GM21515 (cell line): ENCODE data around the gene LRRC3.

Experiments used
- ATAC-seq: cut with Tn5 transposase; IDR thresholded peaks from one replicate; pipeline ENCODE4 v1.9.1; 2021; ENCODE audit not compliant: unreplicated experiment

The LRRC3 gene

DNA sequence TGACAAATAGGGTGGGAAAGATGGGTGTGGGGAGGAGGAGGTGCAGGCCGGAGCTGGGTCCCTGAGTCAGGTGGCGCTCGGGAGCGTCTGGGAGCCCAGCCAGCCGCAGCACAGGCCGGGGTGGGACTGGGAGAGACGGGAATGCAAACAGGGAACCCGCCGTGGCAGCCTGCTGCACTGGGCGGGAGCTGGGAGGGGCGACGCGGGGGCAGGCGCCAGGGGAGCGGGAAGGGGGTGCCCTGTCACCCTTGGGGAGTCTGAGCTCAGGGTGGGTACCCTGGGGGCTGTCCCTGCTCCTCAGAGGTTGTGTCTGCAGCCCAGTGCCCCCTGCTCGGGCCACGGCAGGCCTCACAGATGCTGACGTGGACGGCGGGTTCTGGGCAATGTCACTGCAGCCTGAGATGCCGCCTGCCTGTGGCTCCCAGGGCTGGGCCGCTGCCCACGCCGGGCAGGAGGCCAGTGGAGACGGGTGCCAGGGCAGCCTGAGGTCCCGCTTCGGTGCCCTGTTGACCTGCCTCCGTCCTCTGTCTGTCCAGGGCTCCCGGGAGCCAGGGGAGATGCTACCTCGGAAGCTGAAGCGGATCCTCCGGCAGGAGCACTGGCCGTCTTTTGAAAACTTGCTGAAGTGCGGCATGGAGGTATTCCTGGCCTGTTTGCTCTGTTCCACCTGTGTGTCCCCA is 16.6 kb upstream of the LRRC3 start:
- ATAC-seq: no peak

DNA sequence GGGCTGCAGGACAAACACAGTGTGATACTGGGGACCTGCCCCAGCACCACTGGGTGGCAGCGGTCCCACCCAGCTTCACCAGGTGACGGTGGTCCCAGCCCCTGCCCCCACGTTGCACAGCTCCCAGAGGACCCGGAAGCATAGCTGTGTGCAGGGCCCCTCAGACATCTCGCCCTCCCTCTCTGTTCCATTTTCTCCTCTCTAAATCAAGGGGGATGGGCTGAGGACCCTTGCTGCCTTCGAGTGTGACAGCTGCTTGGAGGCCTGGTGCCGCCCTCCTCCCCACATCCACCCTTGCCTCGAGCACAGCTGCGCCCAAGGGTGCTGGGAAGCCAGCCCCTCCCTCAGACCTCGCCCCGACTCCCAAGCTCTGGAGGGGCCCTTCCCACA is 16.1 kb upstream of the LRRC3 start:
- no peak for ATAC-seq

DNA sequence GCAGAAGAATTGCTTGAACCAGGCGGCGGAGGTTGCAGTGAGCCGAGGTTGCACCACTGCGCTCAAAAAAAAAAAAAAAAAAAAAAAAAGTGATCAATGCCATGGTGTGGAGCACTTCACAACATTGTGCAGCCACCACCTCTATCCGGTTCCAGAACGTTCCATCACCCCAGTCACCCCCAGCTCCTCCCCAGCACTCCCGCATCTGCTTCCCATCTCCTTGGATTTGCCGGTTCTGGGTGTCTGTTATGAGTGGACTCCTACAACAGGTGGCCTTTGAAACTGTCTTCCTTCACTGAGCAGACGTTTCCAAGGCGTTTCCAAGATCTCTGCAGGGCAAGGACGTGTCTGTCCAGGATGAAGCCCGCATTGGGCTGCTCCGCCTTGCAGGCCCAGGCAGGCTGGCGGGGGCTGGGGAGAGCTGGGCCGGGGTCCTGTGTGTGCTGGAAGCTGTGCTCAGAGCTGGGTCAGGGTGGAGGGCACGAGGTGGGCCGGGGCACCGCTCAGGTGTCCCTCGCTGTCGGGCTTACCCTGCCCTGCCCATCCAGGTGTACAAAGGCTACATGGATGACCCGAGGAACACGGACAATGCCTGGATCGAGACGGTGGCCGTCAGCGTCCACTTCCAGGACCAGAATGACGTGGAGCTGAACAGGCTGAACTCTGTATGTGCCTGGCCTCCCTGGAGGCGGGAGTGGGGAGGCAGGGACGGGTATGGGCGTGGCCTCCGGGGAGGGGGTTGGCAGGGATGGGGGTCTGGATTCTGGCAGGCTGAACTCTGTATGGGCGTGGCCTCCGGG is 14.9 kb upstream of the LRRC3 start:
- ATAC-seq: no peak

DNA sequence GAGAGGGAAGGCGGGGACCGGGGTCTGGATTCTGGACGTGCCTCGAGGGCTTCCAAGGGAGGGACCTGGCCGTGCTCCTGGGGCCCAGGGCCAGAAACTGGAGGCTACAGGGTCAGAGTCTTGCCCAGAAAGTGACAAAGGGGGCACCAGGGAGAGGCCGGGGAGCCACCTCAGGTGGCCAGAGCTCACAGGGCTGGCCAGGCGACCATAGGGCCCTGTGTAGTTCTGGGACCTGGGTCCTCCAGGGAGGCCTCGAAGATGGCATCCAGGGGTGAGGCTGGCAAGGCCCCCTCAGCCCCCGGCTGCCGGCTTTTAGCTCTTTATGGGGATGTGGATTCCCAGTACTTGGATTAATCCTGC is 14.3 kb upstream of the LRRC3 start:
- no peak for ATAC-seq

DNA sequence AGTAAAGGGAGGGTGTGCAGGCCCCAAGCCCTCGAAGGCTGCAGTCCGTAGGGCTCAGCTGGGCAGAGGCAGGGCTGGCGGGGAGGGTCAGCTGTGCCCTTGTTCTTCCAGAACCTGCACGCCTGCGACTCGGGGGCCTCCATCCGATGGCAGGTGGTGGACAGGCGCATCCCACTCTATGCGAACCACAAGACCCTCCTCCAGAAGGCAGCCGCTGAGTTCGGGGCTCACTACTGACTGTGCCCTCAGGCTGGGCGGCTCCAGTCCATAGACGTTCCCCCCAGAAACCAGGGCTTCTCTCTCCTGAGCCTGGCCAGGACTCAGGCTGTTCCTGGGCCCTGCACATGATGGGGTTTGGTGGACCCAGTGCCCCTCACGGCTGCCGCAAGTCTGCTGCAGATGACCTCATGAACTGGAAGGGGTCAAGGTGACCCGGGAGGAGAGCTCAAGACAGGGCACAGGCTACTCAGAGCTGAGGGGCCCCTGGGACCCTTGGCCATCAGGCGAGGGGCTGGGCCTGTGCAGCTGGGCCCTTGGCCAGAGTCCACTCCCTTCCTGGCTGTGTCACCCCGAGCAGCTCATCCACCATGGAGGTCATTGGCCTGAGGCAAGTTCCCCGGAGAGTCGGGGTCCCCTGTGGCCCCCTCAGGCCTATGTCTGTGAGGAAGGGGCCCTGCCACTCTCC is 13.6 kb upstream of the LRRC3 start:
- ATAC-seq: no peak

DNA sequence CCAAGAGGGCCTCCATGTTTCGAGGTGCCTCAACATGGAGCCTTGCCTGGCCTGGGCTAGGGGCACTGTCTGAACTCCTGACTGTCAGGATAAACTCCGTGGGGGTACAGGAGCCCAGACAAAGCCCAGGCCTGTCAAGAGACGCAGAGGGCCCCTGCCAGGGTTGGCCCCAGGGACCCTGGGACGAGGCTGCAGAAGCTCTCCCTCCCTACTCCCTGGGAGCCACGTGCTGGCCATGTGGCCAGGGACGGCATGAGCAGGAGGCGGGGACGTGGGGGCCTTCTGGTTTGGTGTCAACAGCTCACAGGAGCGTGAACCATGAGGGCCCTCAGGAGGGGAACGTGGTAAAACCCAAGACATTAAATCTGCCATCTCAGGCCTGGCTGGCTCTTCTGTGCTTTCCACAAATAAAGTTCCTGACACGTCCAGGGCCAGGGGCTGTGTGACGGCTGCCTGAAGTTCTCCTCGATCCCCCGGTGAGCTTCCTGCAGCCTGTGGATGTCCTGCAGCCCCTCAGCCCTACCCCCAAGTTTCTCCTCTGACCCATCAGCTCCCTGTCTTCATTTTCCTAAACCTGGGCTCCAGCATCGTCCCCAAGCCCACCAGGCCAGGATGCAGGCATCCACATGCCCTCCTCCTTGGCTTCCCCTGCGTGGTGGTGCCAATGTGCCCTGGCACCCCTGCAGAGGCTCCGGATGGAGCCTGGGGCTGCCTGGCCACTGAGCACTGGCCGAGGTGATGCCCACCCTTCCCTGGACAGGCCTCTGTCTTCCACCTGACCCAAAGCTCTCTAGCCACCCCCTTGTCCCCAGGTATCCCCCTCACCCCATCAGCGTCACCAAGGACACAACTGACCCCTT is 12.8 kb upstream of the LRRC3 start:
- no peak for ATAC-seq

DNA sequence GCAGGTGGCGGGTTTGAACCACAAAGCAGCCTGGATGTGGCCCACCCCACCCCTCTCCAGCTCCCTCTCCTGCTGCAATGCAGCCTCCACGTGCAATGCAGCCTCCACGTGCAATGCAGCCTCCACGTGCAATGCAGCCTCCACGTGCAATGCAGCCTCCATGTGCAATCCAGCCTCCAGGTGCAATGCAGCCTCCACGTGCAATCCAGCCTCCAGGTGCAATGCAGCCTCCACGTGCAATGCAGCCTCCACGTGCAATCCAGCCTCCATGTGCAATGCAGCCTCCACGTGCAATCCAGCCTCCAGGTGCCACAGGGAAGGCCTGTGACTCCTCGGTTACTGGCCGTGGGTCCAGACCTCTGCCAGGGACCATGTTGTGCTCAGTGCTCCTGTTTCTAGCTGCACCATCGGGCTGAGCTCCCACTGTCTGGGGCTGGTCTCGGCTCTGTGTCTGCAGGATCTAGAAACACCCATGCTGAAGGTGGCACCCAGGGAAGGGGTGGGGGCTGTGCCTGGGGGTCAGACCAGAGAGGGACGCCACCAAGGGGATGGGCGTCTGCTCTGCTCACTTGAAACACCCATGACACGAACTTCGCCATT is 11.9 kb upstream of the LRRC3 start:
- no peak for ATAC-seq

DNA sequence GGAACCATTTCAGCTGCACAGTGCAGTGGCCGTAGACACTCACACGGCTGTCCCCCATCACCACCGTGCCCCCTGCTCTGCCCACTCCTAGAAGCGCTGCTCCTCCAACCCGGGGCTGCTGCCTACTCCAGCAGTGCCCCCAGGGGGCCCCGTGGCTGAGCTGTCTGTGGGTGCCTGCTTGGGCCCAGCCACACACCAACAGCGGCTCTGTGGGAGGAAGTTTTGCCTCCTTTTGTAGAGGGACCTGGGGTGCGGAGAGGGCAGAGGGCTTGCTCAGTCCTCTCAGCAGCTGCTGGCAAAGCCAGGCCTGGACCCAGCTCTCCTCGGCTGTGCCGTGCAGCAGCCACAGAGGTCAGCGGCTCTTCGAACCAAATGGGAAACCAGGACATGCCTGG is 11.4 kb upstream of the LRRC3 start:
- ATAC-seq: no peak

DNA sequence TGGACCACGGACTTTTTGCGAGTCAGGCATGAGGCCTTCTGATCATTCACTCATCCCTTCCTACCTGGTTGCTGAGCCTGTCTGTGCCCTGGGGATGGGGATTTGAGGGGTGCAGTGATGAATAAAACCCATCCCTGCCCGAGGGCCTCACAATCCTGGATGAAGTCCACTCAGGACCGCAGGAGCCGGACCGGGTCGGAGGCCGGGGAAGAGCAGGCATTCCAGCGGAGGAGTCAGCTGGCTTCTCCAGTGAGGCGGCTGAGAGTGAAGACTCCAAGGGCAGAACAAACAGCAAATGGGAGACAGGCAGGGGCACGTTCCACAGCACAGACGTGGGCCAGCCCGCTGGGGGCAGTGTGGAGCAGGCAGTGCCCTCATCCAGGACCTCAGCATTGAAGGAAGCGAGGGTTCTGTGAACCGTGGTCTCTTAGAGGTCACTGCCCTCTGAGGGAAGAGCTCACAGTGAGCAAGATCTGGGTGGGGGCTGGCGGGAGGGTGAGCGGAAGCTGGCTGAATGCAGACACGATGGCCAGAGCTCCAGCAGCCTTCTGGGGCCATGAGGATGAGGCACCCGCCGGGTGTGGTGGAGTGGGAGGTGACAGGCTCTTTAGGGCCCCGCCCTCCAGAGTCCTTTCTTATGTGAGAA is 10.9 kb upstream of the LRRC3 start:
- ATAC-seq: no peak

DNA sequence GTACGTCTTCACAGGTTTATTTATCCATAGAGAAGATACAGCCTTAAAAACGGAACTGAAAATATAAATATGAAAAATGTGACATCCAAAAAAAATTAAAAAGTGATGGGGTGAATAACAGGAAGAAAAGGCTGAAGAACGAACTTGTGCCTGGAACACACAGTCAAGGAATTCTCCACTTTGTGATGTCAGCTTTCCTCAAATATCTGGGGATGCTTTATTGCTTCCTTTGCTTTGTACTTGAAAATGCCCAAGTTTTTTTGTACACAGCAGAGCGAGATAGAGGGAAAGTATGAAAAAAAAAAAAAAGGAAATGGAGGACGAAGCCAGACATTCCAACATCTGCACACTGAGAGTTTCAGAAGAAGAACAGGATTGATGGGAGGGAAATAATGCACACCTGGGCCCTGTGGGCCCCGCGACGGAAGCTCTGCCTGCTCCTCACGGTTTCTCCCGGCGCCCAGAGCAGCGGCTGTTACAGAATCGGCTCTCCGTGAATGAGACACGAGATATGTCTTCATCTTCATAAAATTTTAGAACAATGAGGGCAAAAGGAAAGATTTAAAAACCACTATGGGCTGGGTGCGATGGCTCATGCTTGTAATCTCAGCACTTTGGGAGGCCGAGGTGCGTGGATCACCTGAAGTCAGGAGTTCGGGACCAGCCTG is 10.0 kb upstream of the LRRC3 start:
- ATAC-seq: no peak

DNA sequence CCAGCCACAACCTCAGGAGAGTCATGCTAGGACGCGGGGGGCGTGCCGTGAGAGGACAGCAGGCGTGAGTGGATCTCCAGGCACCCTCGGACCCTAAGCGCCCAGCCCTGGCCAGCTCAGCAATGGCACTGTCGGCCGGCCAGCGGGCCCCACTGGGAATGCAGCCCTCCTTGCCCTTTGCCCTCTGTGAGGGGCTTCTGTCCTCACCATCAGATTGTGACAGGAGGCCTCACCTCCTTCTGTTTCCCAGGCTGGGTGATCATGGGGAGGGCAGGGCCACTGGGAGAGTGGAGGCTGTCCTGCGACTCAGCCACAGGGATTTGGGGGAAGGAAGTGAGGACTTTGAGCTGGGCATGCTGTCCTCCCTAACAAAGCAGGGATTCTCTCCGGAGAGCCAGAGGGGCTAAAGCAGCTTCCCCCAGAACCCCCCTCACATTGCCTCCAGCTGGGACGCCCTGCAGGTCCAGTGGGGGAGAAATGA is 6.6 kb upstream of the LRRC3 start:
- ATAC-seq: no peak

DNA sequence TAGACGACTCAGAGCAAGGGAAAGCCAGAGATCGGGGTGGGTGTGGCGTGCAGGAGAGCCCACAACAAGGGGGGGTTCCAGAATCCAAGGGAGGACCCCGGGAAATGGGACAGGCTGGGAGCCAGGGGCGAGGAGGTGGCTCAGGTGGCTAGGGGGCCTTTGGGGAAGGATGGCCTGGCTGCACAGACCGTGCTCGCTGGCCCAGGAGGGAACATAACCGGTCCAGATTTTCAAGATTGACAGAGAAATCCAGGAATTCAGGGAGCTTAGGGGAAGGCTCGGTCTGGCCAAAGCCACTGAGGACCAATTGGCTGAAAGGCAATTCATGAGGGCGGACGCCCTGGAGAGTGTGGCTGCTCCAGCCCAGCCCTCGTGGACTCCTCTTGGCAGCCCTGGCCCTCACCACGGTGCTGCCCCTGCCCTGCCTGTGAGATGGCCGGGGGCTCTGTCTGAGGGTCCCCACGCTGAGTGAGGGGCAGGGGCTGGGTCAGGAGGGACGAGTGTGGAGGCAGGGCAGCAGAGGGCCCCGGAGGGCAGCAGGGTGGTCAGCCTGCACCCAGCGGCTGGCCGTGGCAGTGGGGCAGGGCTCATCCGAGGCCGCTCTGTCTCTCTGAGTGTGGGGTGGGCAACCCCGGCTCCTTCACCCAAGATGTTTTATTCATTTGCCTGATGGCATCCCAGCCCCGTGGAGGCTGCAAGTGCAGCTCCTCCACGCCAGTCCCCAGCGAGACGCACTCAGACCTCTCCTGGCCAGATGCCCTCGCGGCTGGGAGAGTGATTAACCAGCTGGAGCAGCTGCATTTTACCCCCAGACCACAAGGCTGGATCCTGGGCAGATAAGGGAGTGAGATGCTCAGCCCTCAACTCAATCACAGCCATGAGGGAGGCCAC is 5.6 kb upstream of the LRRC3 start:
- ATAC-seq: no peak

DNA sequence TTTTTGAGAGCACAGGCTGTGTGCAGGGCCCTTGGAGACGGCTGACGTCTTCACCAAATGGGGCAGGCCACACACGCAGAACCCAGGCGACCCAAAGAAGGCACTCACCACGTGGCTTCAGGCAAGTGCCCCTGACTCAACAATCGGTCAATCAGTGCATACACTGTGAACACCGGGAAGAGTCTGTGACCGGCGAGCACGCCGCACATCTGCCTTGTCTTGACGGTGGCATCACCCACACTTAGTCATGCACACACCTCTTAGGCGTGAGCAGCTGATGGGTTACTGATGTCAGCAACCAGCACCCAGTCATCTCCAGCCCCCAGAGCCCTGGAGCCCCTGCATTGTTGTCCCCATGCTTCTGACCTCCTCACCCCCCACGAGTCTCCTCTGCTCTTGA is 4.9 kb upstream of the LRRC3 start:
- no peak for ATAC-seq

DNA sequence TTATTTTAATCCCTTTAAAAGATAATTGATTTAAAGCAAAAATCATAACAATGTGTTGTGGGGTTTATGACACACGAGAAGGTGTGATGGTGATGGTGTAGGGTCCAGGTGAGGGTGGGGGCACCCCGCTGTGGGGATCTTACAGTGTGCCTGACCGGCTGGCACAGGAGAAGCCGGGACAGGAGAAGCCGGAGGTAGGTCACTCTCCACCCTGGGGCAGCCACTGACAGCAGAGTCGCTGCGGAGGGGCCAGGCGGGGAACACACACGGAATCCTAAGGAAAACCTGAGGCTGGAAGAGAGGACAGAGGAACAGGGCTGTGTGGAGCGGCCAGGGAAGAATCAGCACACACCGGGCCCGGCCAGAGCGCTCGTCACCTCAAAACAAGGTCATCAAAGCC is 4.3 kb upstream of the LRRC3 start:
- ATAC-seq: no peak

DNA sequence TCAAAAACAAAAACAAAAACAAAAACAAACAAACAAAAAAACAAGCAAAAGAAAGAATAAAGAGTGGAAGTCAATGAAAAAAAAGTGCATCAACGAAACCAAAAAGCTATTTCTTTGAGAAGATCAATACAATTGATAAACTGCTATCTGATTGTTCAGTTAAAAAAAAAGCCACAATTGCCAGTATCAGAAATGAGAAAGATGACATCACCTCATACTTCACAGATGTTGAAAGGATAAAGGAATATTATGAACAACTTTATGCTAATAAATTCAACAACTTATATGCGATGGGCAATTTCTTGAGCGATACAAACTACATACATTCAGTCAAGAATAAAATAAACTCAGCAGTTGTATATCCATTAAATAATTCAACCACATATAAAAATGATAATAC is 2.2 kb upstream of the LRRC3 start:
- ATAC-seq: no peak

DNA sequence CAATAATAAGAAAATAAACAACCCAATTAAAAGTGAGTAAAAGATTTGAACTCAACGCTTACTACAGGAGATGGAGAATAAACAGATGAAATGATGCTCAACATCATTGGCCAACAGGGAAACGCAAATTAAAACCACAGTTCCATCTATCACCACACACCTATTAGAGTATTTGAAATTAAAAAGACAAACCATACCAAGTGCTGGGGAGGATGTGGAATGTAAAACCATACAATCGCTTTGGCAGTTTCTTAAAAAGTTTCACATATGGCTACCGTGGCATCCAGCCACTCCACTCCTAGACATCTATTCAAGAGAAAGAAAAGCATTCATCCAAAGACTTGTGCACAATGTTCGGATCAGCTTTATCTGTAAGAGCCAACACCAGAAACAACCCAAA is 1.3 kb upstream of the LRRC3 start:
- no peak for ATAC-seq

DNA sequence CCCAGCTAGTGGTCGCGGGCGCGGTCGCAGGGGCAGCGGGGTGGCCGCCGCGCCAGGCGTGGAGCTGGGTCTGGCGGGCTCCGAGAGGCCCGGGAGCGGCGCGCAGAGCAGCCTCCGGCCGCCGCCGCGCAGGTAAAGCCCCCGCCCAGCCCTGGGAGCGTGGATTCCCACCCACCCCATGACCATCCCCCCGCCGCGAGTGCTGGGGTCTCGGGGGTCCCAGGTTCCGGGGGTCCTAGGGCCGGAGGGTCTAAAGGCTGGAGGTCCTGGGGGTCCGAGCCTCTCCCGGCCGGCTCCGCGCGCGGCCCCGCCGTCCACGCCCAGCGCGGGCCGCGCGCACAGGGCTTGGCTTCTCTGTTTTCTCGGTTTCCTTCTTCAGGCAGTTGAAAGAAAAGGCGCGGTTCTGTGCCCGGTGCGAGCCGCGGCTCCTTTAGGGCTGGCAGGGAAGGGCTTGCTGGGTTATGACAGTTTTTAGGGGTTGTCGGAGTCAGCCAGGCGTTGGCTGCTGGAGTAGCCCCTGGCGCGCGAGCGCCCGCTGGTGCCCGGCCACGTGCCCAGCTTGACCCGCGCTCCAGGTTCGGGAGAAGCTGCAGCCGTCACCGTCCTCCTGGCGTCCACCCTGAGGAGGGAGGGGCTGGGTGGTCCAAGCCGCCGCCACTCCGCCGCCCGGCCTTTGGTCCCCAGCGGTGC is 359 bp downstream of the LRRC3 start:
- no peak for ATAC-seq

DNA sequence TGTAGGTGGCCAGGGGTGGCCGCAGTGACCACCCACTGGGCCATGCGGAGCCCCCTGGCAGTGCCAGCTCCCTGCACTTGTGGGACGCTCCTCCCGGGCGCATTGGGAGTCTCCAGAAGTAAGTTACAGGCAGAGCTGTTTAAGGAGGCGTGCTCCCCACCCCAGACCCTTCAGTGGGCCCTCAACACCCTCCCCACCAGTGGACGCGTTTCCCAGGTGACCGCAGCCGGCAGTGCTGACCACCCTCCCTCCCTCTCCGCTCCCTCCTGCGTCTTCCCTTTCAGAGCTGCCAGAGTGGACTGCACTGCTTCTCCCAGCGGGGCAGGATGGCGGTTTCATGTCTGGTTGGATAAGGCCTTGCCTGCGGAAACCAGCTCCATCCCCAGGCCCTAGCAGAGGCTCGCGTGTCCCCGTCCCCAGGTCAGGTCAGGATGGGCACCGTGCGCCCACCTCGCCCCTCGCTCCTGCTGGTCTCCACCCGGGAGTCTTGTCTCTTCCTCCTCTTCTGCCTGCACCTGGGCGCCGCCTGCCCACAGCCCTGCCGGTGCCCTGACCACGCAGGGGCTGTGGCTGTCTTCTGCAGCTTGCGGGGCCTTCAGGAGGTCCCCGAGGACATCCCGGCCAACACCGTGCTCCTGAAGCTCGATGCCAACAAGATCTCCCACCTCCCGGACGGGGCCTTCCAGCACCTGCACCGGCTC is 1.1 kb downstream of the LRRC3 start:
- no peak for ATAC-seq
